Measurements from ENCODE around the gene RNU7-1.

RNU7-1 gene

DNA sequence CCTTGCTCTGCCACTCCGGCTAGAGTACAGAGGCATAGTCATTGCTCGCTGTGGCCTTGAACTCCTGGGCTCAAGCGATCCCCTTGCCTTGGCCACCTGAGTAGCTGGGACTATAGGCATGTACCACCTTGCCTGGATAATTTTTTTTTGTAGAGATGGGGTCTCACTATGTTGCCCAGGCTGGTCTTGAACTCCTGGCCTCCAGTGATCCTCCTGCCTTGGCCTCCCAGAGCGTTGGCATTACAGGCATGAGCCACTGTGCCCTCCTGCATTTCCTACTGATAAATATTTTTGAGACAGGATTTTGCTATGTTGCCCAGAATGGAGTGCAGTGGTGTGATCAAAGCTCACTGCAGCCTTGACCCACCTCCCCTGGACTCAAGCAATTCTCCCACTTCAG lies 36.5 kb downstream of the RNU7-1 start:
- no peak for TF ChIP-seq POLR2AphosphoS5 (IDR thresholded peaks at IDR 0.05; ENCODE audit: low read depth, low read length)
- no peak for TF ChIP-seq SIN3A (IDR thresholded peaks at IDR 0.05; ENCODE audit: borderline replicate concordance, insufficient read depth, low read length)
- no peak for TF ChIP-seq TAF1 (IDR thresholded peaks at IDR 0.05; ENCODE audit: borderline replicate concordance, insufficient read depth, low read length)
- TF ChIP-seq, protein P1, sequence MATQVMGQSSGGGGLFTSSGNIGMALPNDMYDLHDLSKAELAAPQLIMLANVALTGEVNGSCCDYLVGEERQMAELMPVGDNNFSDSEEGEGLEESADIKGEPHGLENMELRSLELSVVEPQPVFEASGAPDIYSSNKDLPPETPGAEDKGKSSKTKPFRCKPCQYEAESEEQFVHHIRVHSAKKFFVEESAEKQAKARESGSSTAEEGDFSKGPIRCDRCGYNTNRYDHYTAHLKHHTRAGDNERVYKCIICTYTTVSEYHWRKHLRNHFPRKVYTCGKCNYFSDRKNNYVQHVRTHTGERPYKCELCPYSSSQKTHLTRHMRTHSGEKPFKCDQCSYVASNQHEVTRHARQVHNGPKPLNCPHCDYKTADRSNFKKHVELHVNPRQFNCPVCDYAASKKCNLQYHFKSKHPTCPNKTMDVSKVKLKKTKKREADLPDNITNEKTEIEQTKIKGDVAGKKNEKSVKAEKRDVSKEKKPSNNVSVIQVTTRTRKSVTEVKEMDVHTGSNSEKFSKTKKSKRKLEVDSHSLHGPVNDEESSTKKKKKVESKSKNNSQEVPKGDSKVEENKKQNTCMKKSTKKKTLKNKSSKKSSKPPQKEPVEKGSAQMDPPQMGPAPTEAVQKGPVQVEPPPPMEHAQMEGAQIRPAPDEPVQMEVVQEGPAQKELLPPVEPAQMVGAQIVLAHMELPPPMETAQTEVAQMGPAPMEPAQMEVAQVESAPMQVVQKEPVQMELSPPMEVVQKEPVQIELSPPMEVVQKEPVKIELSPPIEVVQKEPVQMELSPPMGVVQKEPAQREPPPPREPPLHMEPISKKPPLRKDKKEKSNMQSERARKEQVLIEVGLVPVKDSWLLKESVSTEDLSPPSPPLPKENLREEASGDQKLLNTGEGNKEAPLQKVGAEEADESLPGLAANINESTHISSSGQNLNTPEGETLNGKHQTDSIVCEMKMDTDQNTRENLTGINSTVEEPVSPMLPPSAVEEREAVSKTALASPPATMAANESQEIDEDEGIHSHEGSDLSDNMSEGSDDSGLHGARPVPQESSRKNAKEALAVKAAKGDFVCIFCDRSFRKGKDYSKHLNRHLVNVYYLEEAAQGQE (IDR thresholded peaks at IDR 0.05; ENCODE audit: insufficient read depth in 1 of 2, low read depth in 2 of 2, low read length in 2 of 2) = no peak
- no peak for TF ChIP-seq FOXP2 (optimal IDR thresholded peaks at IDR 0.05; ENCODE audit: borderline replicate concordance, extremely low read depth, extremely low read length, insufficient read depth)

GRCh38 chr12:6980740-6981139 lies 37.1 kb downstream of the RNU7-1 start:
- TF ChIP-seq SIN3A (IDR thresholded peaks at IDR 0.05; ENCODE audit: borderline replicate concordance, insufficient read depth, low read length) (no peak), TAF1 (IDR thresholded peaks at IDR 0.05; ENCODE audit: borderline replicate concordance, insufficient read depth, low read length) (no peak), POLR2AphosphoS5 (IDR thresholded peaks at IDR 0.05; ENCODE audit: low read depth, low read length) (no peak), FOXP2 (optimal IDR thresholded peaks at IDR 0.05; ENCODE audit: borderline replicate concordance, extremely low read depth, extremely low read length, insufficient read depth) (no peak)
- TF ChIP-seq, protein P1 (IDR thresholded peaks at IDR 0.05; ENCODE audit: insufficient read depth in 1 of 2, low read depth in 2 of 2, low read length in 2 of 2) = no peak

DNA sequence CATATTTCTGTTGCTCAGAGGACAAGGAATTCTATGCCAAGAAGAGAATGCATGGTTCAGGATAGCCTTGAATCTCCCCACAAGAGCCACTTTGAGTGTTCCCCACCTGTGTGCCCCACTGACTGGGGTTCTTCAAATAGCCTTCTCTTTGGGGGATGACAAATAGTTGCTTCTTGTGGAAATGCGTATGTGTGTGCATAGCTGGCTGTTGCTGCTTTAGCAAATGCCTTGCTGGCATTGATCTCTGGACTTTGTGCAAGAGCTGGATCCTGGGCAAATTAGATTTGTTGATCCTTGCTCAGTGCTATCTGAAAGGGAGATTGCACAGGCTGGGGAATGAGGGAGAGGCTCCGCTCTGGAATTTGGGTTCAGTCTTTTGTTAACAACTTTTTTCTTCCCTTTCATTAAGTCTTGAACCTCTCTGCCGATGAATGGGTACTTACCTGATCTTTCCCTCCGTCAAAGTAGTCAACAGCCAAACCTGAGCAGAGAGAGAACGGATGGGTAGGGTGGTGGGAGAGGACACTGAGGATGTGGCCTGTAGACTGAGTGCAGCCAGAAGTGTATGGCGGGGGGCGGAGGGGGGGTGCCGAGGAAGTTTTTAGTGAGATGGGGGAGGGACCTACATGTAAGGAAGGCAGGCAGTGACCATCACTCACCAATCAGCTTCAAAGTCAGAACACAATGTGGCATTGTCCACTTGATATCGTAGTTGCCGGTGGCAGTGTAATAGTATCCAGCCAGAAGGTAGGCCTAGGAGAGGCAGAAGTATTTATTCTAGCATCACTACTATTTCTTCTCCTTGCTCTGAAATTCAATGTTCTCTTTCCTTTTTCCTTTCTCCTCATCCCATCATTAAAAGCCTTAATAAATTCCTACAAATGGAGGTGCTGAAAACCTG lies 37.8 kb downstream of the RNU7-1 start:
- no peak for TF ChIP-seq FOXP2 (optimal IDR thresholded peaks at IDR 0.05; ENCODE audit: borderline replicate concordance, extremely low read depth, extremely low read length, insufficient read depth)
- no peak for TF ChIP-seq SIN3A (IDR thresholded peaks at IDR 0.05; ENCODE audit: borderline replicate concordance, insufficient read depth, low read length)
- TF ChIP-seq TAF1 (IDR thresholded peaks at IDR 0.05; ENCODE audit: borderline replicate concordance, insufficient read depth, low read length) = no peak
- no peak for TF ChIP-seq POLR2AphosphoS5 (IDR thresholded peaks at IDR 0.05; ENCODE audit: low read depth, low read length)
- TF ChIP-seq, protein P1 (IDR thresholded peaks at IDR 0.05; ENCODE audit: insufficient read depth in 1 of 2, low read depth in 2 of 2, low read length in 2 of 2) = no peak

DNA sequence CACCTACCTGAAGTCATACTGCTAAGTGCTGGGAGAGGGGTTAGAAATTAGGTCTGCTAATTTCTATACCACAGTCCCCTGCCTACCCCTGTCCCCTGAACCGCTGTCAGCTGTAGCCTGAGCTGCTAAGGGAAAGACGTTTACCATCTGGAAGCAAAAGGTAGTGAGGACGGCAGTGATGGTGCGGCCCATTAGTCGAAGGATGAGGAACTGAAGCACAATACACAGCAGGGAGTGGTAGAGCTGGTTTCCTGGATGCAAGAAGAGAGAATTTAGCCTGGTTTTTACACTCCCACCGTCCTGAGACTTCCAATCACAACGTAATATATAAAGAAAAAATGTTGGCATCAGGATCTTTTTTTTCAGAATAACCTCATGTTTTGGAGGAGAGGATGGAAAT lies 38.9 kb downstream of the RNU7-1 start:
- TF ChIP-seq, protein P1 (IDR thresholded peaks at IDR 0.05; ENCODE audit: insufficient read depth in 1 of 2, low read depth in 2 of 2, low read length in 2 of 2) = no peak
- TF ChIP-seq SIN3A (IDR thresholded peaks at IDR 0.05; ENCODE audit: borderline replicate concordance, insufficient read depth, low read length) (no peak), FOXP2 (optimal IDR thresholded peaks at IDR 0.05; ENCODE audit: borderline replicate concordance, extremely low read depth, extremely low read length, insufficient read depth) (no peak), POLR2AphosphoS5 (IDR thresholded peaks at IDR 0.05; ENCODE audit: low read depth, low read length) (no peak), TAF1 (IDR thresholded peaks at IDR 0.05; ENCODE audit: borderline replicate concordance, insufficient read depth, low read length) (no peak)
